Skeletal muscle cell (primary cell): ENCODE measurements around the gene ZDHHC13.
A peak's percentile ranks its signal among the peaks of the same experiment; 100 is the strongest.

ENCODE experiments used
- DNase-seq: peaks from one replicate; pipeline ENCODE4 v3.0.0-alpha.2; 2010; ENCODE audit warnings: low read depth
- H3K4me3 ChIP-seq: 2 replicates; pipeline ENCODE4 v1.5.1; 2011; ENCODE audit warnings: low read depth, mild to moderate bottlenecking, control low read depth, low read length, moderate library complexity

ZDHHC13 gene

GRCh38 chr11:19116971-19117759 lies at the start of gene ZDHHC13:
Gene ZDHHC13 (plus strand): TSS chr11:19117168. CDS start chr11:19117250, 82 bp downstream.
- peak; percentile 64 for DNase-seq
- H3K4me3 ChIP-seq = peak within 1 kb of the TSS; percentile 87

GRCh38 chr11:19071255-19071654 lies 45.7 kb upstream of the ZDHHC13 start:
- peak; percentile 46 for DNase-seq
- peak overlapping the region; percentile 26 for H3K4me3 ChIP-seq

GRCh38 chr11:19072464-19072863 lies 44.5 kb upstream of the ZDHHC13 start:
- DNase-seq = no peak

GRCh38 chr11:19073454-19074415 lies 43.2 kb upstream of the ZDHHC13 start:
- H3K4me3 ChIP-seq = no peak overlapping the region
- DNase-seq = no peak

More at GRCh38 chr11:19072464-19072863, 44.5 kb upstream of the ZDHHC13 start:
- no peak overlapping the region for H3K4me3 ChIP-seq

- DNase-seq = no peak
These were observed 41.3 kb upstream of the ZDHHC13 start for GRCh38 chr11:19075636-19076035.

GRCh38 chr11:19076744-19077589 lies 40.0 kb upstream of the ZDHHC13 start:
- no peak overlapping the region for H3K4me3 ChIP-seq
- DNase-seq = no peak

More at GRCh38 chr11:19075636-19076035, 41.3 kb upstream of the ZDHHC13 start:
- no peak overlapping the region for H3K4me3 ChIP-seq

- no peak for DNase-seq
These were observed 39.0 kb upstream of the ZDHHC13 start for GRCh38 chr11:19077965-19078364.

GRCh38 chr11:19079643-19080440 lies 37.1 kb upstream of the ZDHHC13 start:
- peak; percentile 84 for DNase-seq
- no peak overlapping the region for H3K4me3 ChIP-seq

More at GRCh38 chr11:19077965-19078364, 39.0 kb upstream of the ZDHHC13 start:
- H3K4me3 ChIP-seq = no peak overlapping the region

- DNase-seq = peak; percentile 95
- no peak overlapping the region for H3K4me3 ChIP-seq
These were observed 36.4 kb upstream of the ZDHHC13 start for GRCh38 chr11:19080579-19080993.

- H3K4me3 ChIP-seq = no peak overlapping the region
These were observed 33.8 kb upstream of the ZDHHC13 start for GRCh38 chr11:19083166-19083565.

GRCh38 chr11:19084661-19085315 lies 32.2 kb upstream of the ZDHHC13 start:
- DNase-seq = no peak
- H3K4me3 ChIP-seq = no peak overlapping the region

More at GRCh38 chr11:19083166-19083565, 33.8 kb upstream of the ZDHHC13 start:
- DNase-seq = no peak

GRCh38 chr11:19087658-19088057 lies 29.3 kb upstream of the ZDHHC13 start:
- no peak overlapping the region for H3K4me3 ChIP-seq
- DNase-seq = peak; percentile 82

- H3K4me3 ChIP-seq = no peak overlapping the region
- no peak for DNase-seq
These were observed 28.2 kb upstream of the ZDHHC13 start for GRCh38 chr11:19088791-19089190.

GRCh38 chr11:19089421-19089820 lies 27.5 kb upstream of the ZDHHC13 start:
- no peak overlapping the region for H3K4me3 ChIP-seq
- no peak for DNase-seq

GRCh38 chr11:19091366-19091765 lies 25.6 kb upstream of the ZDHHC13 start:
- H3K4me3 ChIP-seq = no peak overlapping the region
- no peak for DNase-seq

- no peak for DNase-seq
- H3K4me3 ChIP-seq = no peak overlapping the region
These were observed 24.6 kb upstream of the ZDHHC13 start for GRCh38 chr11:19092342-19092741.

- DNase-seq = no peak
- H3K4me3 ChIP-seq = no peak overlapping the region
These were observed 24.1 kb upstream of the ZDHHC13 start for GRCh38 chr11:19092850-19093249.

- DNase-seq = peak; percentile 36
- no peak overlapping the region for H3K4me3 ChIP-seq
These were observed 23.0 kb upstream of the ZDHHC13 start for GRCh38 chr11:19093976-19094375.
